Measurements from ENCODE around the gene PIK3R5. TPM values are rescaled to one million over a fixed set of nuclear protein-coding genes. Genes with fewer than 3 reads are reported as not detected.

The PIK3R5 gene
- total and polyA plus RNA-seq, 2 donors (not counting 1 experiment from before 2014, with no cell fraction given): 63.1 to 70.0 TPM

DNA sequence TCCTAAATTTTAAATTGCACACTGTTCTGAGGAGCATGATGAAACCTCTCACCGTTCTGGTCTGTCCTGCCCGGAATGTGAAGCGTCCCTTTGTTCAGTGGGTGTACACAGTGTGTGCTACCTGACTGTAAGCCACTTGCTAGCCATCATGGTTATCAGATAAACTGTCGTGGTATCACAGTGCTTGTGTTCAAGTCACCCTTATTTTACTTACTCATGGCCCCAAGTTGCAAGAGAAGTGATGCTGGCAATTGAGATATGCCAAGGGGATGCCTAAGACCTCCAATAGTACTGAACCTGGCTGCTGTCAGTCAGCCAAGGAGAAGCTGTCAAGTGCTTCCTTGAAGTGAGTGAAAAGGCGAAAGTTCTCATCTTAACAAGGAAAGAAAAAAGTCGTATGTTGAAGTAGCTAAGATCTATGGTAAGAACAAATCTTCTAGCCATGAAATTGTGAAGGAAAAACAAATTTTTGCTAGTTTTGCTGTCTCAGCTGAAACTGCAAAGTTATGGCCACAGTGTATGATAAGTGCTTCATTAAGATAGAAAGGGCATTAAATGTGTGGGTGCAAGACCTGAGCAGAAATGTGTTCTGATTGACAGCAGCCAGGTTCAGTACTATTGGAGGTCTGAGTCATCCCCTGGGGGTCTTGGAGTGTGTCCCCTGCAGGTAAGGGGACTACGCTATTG lies 103.9 kb downstream of the PIK3R5 start:
- Mint-ChIP-seq H3K27me3 (no peaks in the 10 kb centered on the region), H3K27ac (no peak overlapping the region), H3K4me1 (peaks cover 32% of the 10 kb centered on the region), H3K9me3 (ENCODE audit: insufficient read depth) (no peaks in the 10 kb centered on the region), H3K4me3 (no peak overlapping the region)
- H3K4me1 ChIP-seq (ENCODE audit: control insufficient read depth in 2 of 2, insufficient read depth in 2 of 2, low read length in 2 of 2): peaks cover 29 to 36% of the 10 kb centered on the region in 2 donors
- H3K4me3 ChIP-seq (ENCODE audit: control extremely low read depth in 1 of 5, extremely low read depth in 1 of 5, insufficient read depth in 1 of 5, low read depth in 2 of 5, low read length in 4 of 5): no peak overlapping the region
- H2AFZ ChIP-seq (ENCODE audit: insufficient read depth, low read depth, low read length, poor library complexity, severe bottlenecking): no peak overlapping the region
- no peak for TF ChIP-seq EZH2 (IDR thresholded peaks at IDR 0.05; ENCODE audit: borderline replicate concordance, insufficient read depth, low read depth, low read length, poor library complexity, severe bottlenecking)
- TF ChIP-seq, protein P1, sequence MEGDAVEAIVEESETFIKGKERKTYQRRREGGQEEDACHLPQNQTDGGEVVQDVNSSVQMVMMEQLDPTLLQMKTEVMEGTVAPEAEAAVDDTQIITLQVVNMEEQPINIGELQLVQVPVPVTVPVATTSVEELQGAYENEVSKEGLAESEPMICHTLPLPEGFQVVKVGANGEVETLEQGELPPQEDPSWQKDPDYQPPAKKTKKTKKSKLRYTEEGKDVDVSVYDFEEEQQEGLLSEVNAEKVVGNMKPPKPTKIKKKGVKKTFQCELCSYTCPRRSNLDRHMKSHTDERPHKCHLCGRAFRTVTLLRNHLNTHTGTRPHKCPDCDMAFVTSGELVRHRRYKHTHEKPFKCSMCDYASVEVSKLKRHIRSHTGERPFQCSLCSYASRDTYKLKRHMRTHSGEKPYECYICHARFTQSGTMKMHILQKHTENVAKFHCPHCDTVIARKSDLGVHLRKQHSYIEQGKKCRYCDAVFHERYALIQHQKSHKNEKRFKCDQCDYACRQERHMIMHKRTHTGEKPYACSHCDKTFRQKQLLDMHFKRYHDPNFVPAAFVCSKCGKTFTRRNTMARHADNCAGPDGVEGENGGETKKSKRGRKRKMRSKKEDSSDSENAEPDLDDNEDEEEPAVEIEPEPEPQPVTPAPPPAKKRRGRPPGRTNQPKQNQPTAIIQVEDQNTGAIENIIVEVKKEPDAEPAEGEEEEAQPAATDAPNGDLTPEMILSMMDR (IDR thresholded peaks at IDR 0.05): no peak
- no peaks in the 10 kb centered on the region for H4K20me1 ChIP-seq (ENCODE audit: control insufficient read depth, insufficient read depth, low read length, poor library complexity, severe bottlenecking)
- no peaks in the 10 kb centered on the region for H3K79me2 ChIP-seq (ENCODE audit: control insufficient read depth, insufficient read depth, low read length)
- no peaks in the 10 kb centered on the region for H3K27me3 ChIP-seq (replicated peaks in 1 of 4; ENCODE audit: control extremely low read depth in 1 of 4, control insufficient read depth in 3 of 4, insufficient read depth in 4 of 4, low read length in 3 of 4)
- H3K27ac ChIP-seq (ENCODE audit: low read length in 2 of 2): no peak overlapping the region
- no peaks in the 10 kb centered on the region for H3K9me3 ChIP-seq (ENCODE audit: control extremely low read depth in 1 of 3, control insufficient read depth in 2 of 3, insufficient read depth in 1 of 3, low read length in 2 of 3)
- H3K36me3 ChIP-seq (replicated peaks in 1 of 2; ENCODE audit: control extremely low read depth in 1 of 2, control insufficient read depth in 1 of 2, extremely low read depth in 1 of 2, insufficient read depth in 2 of 2, low read length in 1 of 2): no peaks in the 10 kb centered on the region
- ATAC-seq (ENCODE audit: low read depth) (no peak), DNase-seq (no peak)
- H3K9ac ChIP-seq (ENCODE audit: low read length): no peak overlapping the region
- ChIA-PET CTCF (interaction anchor here (1.0 kb wide), 1 partner anchor 76 kb away, joined by 3 read pairs; no protein-coding TSS in a partner anchor), POLR2A (no interaction called here)
- WGBS (ENCODE audit: insufficient coverage): 72% methylated on average over 7 of the region's 7 CpGs
- intact Hi-C loops (cut with micrococcal nuclease): no loop called here
- H3K4me2 ChIP-seq (replicated peaks; ENCODE audit: low read depth, low read length, poor library complexity, severe bottlenecking): no peak overlapping the region

DNA sequence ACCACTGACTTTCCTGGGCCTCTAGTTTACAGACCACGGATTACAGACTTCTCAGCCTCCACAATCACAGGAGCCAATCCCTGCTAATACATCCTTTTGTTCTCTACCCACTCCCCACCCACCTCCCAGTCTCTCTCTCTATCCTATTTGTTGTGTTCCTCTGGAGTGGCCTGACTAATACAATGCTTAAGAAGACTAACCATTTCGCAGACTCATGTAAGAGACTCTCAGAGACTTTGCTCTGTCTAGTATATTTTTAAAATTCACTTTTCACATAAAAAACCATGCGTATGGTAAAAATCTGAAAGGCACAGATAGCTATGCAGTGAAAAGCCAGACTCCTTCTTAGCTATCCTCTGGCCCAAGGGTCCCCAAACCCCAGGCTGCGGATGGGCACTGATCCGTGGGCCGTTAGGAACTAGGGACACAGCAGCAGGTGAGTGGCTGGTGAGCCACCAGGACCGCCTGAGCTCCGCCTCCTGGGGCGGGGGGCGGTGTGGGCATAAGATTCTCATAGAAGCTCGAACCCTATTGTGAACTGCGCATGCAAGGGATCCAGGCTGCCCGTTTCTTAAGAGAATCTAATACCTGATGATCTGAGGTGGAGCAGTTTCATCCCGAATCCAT lies 105.6 kb downstream of the PIK3R5 start:
- Mint-ChIP-seq H3K4me1 (peaks cover 44% of the 10 kb centered on the region), H3K4me3 (no peak overlapping the region), H3K27ac (peak overlapping the region; percentile 22), H3K9me3 (ENCODE audit: insufficient read depth) (no peaks in the 10 kb centered on the region), H3K27me3 (no peaks in the 10 kb centered on the region)
- no peak for ATAC-seq (ENCODE audit: low read depth)
- ChIA-PET POLR2A (no interaction called here), CTCF (interaction anchor here (0.6 kb wide), 1 partner anchor 139 kb away, joined by 3 read pairs; no protein-coding TSS in a partner anchor)
- 95% methylated on average over 9 of the region's 14 CpGs for WGBS (ENCODE audit: insufficient coverage)
- Histone ChIP-seq H3K27me3 (replicated peaks in 1 of 4; ENCODE audit: control extremely low read depth in 1 of 4, control insufficient read depth in 3 of 4, insufficient read depth in 4 of 4, low read length in 3 of 4) (no peaks in the 10 kb centered on the region), H2AFZ (ENCODE audit: insufficient read depth, low read depth, low read length, poor library complexity, severe bottlenecking) (no peak overlapping the region), H3K4me3 (ENCODE audit: control extremely low read depth in 1 of 5, extremely low read depth in 1 of 5, insufficient read depth in 1 of 5, low read depth in 2 of 5, low read length in 4 of 5) (no peak overlapping the region), H4K20me1 (ENCODE audit: control insufficient read depth, insufficient read depth, low read length, poor library complexity, severe bottlenecking) (no peaks in the 10 kb centered on the region), H3K9me3 (ENCODE audit: control extremely low read depth in 1 of 3, control insufficient read depth in 2 of 3, insufficient read depth in 1 of 3, low read length in 2 of 3) (no peaks in the 10 kb centered on the region), H3K9ac (ENCODE audit: low read length) (no peak overlapping the region), H3K4me2 (replicated peaks; ENCODE audit: low read depth, low read length, poor library complexity, severe bottlenecking) (no peak overlapping the region), H3K36me3 (replicated peaks in 1 of 2; ENCODE audit: control extremely low read depth in 1 of 2, control insufficient read depth in 1 of 2, extremely low read depth in 1 of 2, insufficient read depth in 2 of 2, low read length in 1 of 2) (no peaks in the 10 kb centered on the region), H3K27ac (ENCODE audit: low read length in 2 of 2) (no peak overlapping the region), H3K4me1 (ENCODE audit: control insufficient read depth in 2 of 2, insufficient read depth in 2 of 2, low read length in 2 of 2) (peaks cover 29 to 38% of the 10 kb centered on the region in 2 donors), H3K79me2 (ENCODE audit: control insufficient read depth, insufficient read depth, low read length) (no peaks in the 10 kb centered on the region)
- no peak for DNase-seq
- intact Hi-C loops (cut with micrococcal nuclease): loop anchor here (5.0 kb wide), 1 partner anchor 137 kb away; no protein-coding TSS in a partner anchor
- TF ChIP-seq EZH2 (IDR thresholded peaks at IDR 0.05; ENCODE audit: borderline replicate concordance, insufficient read depth, low read depth, low read length, poor library complexity, severe bottlenecking): no peak
- TF ChIP-seq, protein P1 (IDR thresholded peaks at IDR 0.05): no peak

Measured in B cell (primary cell).